Measurements from ENCODE around the gene CALR.

The CALR gene

DNA sequence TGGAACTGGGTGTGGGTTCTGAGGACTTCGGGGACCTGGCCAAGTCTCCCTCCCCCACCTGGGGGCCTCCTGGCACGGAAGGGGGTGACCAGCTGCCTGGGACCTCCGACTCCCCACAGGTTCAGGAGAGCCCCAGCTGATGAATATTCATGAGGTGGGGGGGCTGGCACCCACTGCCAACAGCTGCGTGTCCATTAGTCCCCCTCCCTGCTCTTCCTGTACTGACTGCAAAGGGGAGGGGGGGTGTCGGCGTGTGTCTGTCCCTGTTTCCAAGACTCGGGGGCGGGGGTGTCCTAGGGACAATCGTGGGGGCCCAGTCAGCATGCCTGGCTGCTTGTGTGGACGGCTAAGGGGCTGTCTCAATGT lies 46.3 kb downstream of the CALR start:
- H3K27me3 ChIP-seq: 0 out of 22 replicates have a peak, but pooled peaks cover 0 to 4% (median 0%) of the 10 kb centered on the region in 11 experiments
- peaks cover 0 to 16% (median 0%) of the 10 kb centered on the region in 11 experiments; a peak in 1 of 22 replicates for H4K20me1 ChIP-seq
- H3K4me1 ChIP-seq: peaks cover 26 to 72% (median 62%) of the 10 kb centered on the region in 10 experiments
- H3K9ac ChIP-seq: peak overlapping the region in 7 of 11 experiments; percentile 4 to 50 (median 33); a peak in 10 of 22 replicates
- H3K4me2 ChIP-seq: peak overlapping the region; percentile 65 to 95 (median 84)
- H3K36me3 ChIP-seq: no peaks in the 10 kb centered on the region
- peaks cover 0 to 7% (median 0%) of the 10 kb centered on the region in 11 experiments; a peak in 7 of 22 replicates for H3K9me3 ChIP-seq (replicated peaks in 1 of 11)
- H3K27ac ChIP-seq: peak overlapping the region in 9 of 11 experiments; percentile 2 to 41 (median 31); a peak in 13 of 22 replicates
- H3K4me3 ChIP-seq: peak overlapping the region in 3 of 10 experiments; percentile 1 to 7 (median 6); a peak in 1 of 20 replicates
- TF ChIP-seq Cebpa-rat (IDR thresholded peaks at IDR 0.05): no peak

- TF ChIP-seq Cebpa-rat (IDR thresholded peaks at IDR 0.05): no peak
- Histone ChIP-seq H3K27me3 (0 out of 22 replicates have a peak, but pooled peaks cover 0 to 4% (median 0%) of the 10 kb centered on the region in 11 experiments), H3K27ac (peak overlapping the region in 10 of 11 experiments; percentile 2 to 41 (median 32); a peak in 13 of 22 replicates), H3K9me3 (replicated peaks in 1 of 11) (peaks cover 0 to 7% (median 0%) of the 10 kb centered on the region in 11 experiments; a peak in 7 of 22 replicates), H3K4me1 (peaks cover 26 to 70% (median 57%) of the 10 kb centered on the region in 10 experiments), H3K36me3 (no peaks in the 10 kb centered on the region), H4K20me1 (peaks cover 0 to 16% (median 0%) of the 10 kb centered on the region in 11 experiments; a peak in 1 of 22 replicates), H3K4me3 (peak overlapping the region in 3 of 10 experiments; percentile 1 to 7 (median 6); a peak in 1 of 20 replicates), H3K4me2 (peak overlapping the region; percentile 65 to 95 (median 84)), H3K9ac (peak overlapping the region in 7 of 11 experiments; percentile 4 to 50 (median 33); a peak in 10 of 22 replicates)
These were observed 46.8 kb downstream of the CALR start for GRCh38 chr19:12985049-12985776.

DNA sequence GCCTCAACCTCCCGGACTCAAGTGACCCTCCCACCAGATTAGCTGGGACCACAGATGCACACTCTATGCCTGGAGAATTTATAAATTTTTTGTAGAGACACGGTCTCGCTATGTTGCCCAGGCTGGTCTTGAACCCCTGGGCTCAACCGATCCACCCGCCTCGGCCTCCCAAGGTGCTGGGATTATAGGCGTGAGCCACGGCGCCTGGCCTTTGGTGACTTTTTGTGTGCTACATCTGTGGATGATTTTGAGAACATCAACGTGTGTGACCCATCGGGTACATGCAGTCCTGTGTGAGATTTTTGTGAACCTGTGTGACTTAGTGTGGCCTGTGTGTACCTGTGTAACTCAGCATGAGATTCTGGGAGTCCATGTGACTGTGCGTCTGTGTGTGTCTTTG lies 48.3 kb downstream of the CALR start:
- H4K20me1 ChIP-seq: peaks cover 0 to 16% (median 0%) of the 10 kb centered on the region in 11 experiments; a peak in 1 of 22 replicates
- H3K4me2 ChIP-seq: peak overlapping the region in 8 of 11 experiments; percentile 44 to 93 (median 86); a peak in 12 of 22 replicates
- H3K9ac ChIP-seq: no peak overlapping the region
- H3K9me3 ChIP-seq (replicated peaks in 1 of 11): peaks cover 0 to 7% (median 0%) of the 10 kb centered on the region in 11 experiments; a peak in 7 of 22 replicates
- no peaks in the 10 kb centered on the region for H3K36me3 ChIP-seq
- H3K4me3 ChIP-seq: no peak overlapping the region
- no peak for TF ChIP-seq Cebpa-rat (IDR thresholded peaks at IDR 0.05)
- peaks cover 26 to 74% (median 61%) of the 10 kb centered on the region in 10 experiments for H3K4me1 ChIP-seq
- H3K27ac ChIP-seq: no peak overlapping the region
- 0 out of 22 replicates have a peak, but pooled peaks cover 0 to 4% (median 0%) of the 10 kb centered on the region in 11 experiments for H3K27me3 ChIP-seq

GRCh38 chr19:12987190-12987589 lies 48.8 kb downstream of the CALR start:
- TF ChIP-seq Cebpa-rat (IDR thresholded peaks at IDR 0.05): no peak
- peak overlapping the region in 4 of 11 experiments; percentile 5 to 47 (median 30); a peak in 4 of 22 replicates for H3K27ac ChIP-seq
- H3K9me3 ChIP-seq (replicated peaks in 1 of 11): peaks cover 0 to 7% (median 0%) of the 10 kb centered on the region in 11 experiments; a peak in 7 of 22 replicates
- H3K4me1 ChIP-seq: peaks cover 26 to 75% (median 61%) of the 10 kb centered on the region in 10 experiments
- peak overlapping the region in 1 of 11 experiments; percentile 40; a peak in 1 of 22 replicates for H3K9ac ChIP-seq
- H3K27me3 ChIP-seq: 0 out of 22 replicates have a peak, but pooled peaks cover 0 to 4% (median 0%) of the 10 kb centered on the region in 11 experiments
- no peaks in the 10 kb centered on the region for H3K36me3 ChIP-seq
- H3K4me2 ChIP-seq: peak overlapping the region in 8 of 11 experiments; percentile 44 to 93 (median 86); a peak in 16 of 22 replicates
- peaks cover 0 to 16% (median 0%) of the 10 kb centered on the region in 11 experiments; a peak in 1 of 22 replicates for H4K20me1 ChIP-seq
- H3K4me3 ChIP-seq: no peak overlapping the region

DNA sequence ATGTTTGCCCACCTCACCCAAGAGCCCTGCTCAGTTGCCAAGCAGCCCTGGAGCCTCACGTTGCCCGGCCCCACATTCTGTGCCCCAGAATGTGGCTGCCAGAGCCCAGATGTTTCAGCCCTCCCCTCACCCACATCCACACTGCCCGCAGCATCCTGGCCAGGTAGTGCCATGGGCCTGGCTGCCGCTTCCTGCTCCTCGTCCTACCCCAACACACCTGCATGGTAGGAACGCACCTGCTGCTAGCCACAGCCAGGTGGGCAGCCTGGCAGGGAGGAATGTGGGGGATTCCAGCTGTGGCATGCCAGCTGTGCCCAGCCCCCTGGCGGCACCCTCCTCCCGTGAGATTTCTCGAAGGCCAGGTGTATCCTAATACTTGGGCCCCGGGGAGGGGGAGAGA lies 49.4 kb downstream of the CALR start:
- peak overlapping the region in 1 of 11 experiments; percentile 40; a peak in 1 of 22 replicates for H3K9ac ChIP-seq
- no peak overlapping the region for H3K4me3 ChIP-seq
- H3K9me3 ChIP-seq (replicated peaks in 1 of 11): peaks cover 0 to 7% (median 0%) of the 10 kb centered on the region in 11 experiments; a peak in 7 of 22 replicates
- H3K27ac ChIP-seq: peak overlapping the region in 4 of 11 experiments; percentile 5 to 47 (median 30); a peak in 4 of 22 replicates
- TF ChIP-seq Cebpa-rat (IDR thresholded peaks at IDR 0.05): no peak
- H4K20me1 ChIP-seq: peaks cover 0 to 16% (median 0%) of the 10 kb centered on the region in 11 experiments; a peak in 1 of 22 replicates
- 0 out of 22 replicates have a peak, but pooled peaks cover 0 to 4% (median 0%) of the 10 kb centered on the region in 11 experiments for H3K27me3 ChIP-seq
- peak overlapping the region in 8 of 11 experiments; percentile 44 to 93 (median 86); a peak in 17 of 22 replicates for H3K4me2 ChIP-seq
- no peaks in the 10 kb centered on the region for H3K36me3 ChIP-seq
- peaks cover 26 to 71% (median 59%) of the 10 kb centered on the region in 10 experiments for H3K4me1 ChIP-seq

DNA sequence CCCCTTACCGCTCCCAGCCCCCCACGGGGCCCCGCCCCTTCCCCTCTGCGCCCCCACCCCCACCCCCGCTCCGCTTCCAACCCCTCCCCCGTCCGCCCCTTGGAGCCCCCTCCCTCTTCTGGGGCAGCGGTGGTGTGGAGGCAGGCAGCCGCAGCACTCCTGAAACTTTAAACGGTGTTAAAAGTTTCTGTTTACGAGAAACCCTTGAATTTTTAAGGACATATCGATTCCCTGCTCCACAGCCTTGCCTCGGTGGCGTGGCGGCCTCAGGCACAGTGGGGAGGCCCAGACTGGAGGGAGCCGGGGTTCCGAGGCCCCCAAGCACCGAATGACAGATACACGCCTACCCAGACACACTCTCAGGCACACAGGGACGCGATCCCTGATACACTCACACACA lies 52.0 kb downstream of the CALR start:
- TF ChIP-seq Cebpa-rat (IDR thresholded peaks at IDR 0.05): no peak
- peaks cover 0 to 10% (median 0%) of the 10 kb centered on the region in 11 experiments; a peak in 3 of 22 replicates for H3K27me3 ChIP-seq
- no peak overlapping the region for H3K4me3 ChIP-seq
- no peak overlapping the region for H3K27ac ChIP-seq
- H3K4me2 ChIP-seq: no peak overlapping the region
- H4K20me1 ChIP-seq: peaks cover 0 to 6% (median 0%) of the 10 kb centered on the region in 11 experiments; a peak in 1 of 22 replicates
- H3K4me1 ChIP-seq: peaks cover 5 to 61% (median 42%) of the 10 kb centered on the region in 10 experiments
- no peak overlapping the region for H3K9ac ChIP-seq
- peaks cover 0 to 7% (median 0%) of the 10 kb centered on the region in 11 experiments; a peak in 7 of 22 replicates for H3K9me3 ChIP-seq (replicated peaks in 1 of 11)
- H3K36me3 ChIP-seq: no peaks in the 10 kb centered on the region

GRCh38 chr19:12990853-12991252 lies 52.4 kb downstream of the CALR start:
- H3K9me3 ChIP-seq (replicated peaks in 1 of 11): peaks cover 0 to 7% (median 0%) of the 10 kb centered on the region in 11 experiments; a peak in 7 of 22 replicates
- peaks cover 0 to 12% (median 2%) of the 10 kb centered on the region in 11 experiments; a peak in 13 of 22 replicates for H3K27me3 ChIP-seq
- H3K4me2 ChIP-seq: peak overlapping the region in 3 of 11 experiments; percentile 0 to 29 (median 18); a peak in 1 of 22 replicates
- no peaks in the 10 kb centered on the region for H3K36me3 ChIP-seq
- H3K9ac ChIP-seq: no peak overlapping the region
- no peak overlapping the region for H3K27ac ChIP-seq
- H3K4me3 ChIP-seq: no peak overlapping the region
- 0 out of 22 replicates have a peak, but pooled peaks cover 0 to 2% (median 0%) of the 10 kb centered on the region in 11 experiments for H4K20me1 ChIP-seq
- TF ChIP-seq Cebpa-rat (IDR thresholded peaks at IDR 0.05): no peak
- H3K4me1 ChIP-seq: peaks cover under 1 to 56% (median 38%) of the 10 kb centered on the region in 10 experiments; a peak in 19 of 20 replicates

GRCh38 chr19:12991296-12991695 lies 52.9 kb downstream of the CALR start:
- no peak for TF ChIP-seq Cebpa-rat (IDR thresholded peaks at IDR 0.05)
- Histone ChIP-seq H3K4me3 (no peak overlapping the region), H3K36me3 (no peaks in the 10 kb centered on the region), H4K20me1 (peaks cover 0 to 2% (median 0%) of the 10 kb centered on the region in 11 experiments; a peak in 1 of 22 replicates), H3K9me3 (replicated peaks in 1 of 11) (peaks cover 0 to 7% (median 0%) of the 10 kb centered on the region in 11 experiments; a peak in 7 of 22 replicates), H3K27ac (no peak overlapping the region), H3K9ac (no peak overlapping the region), H3K4me1 (peaks cover 0 to 52% (median 34%) of the 10 kb centered on the region in 10 experiments; a peak in 16 of 20 replicates), H3K27me3 (peaks cover 2 to 14% (median 7%) of the 10 kb centered on the region in 11 experiments; a peak in 17 of 22 replicates), H3K4me2 (peak overlapping the region in 5 of 11 experiments; percentile 0 to 29 (median 8); a peak in 3 of 22 replicates)

Measured in BLaER1 treated with 17β-estradiol and CSF1 and Interleukin-3, amounts not matched to agents 10 nM and 100 nM (cell line).